PC-9 (cell line): Measurements from ENCODE around the gene PAPSS2.

Experiments used
- EZH2 ChIP-seq: fragments of 200-600 bp; sonication (generic); IDR thresholded peaks from 2 replicates; pipeline ENCODE4 v1.8.0; 2017; ENCODE audit warnings: antibody characterized with exemption, low read depth
- TF ChIP-seq, protein P1 (sequence below): fragments of 200-600 bp; sonication (generic); conservative IDR thresholded peaks from 2 replicates; pipeline ENCODE4 v1.6.1; 2017; ENCODE audit warnings: mixed run types, antibody characterized with exemption, mild to moderate bottlenecking, moderate library complexity

DNA sequence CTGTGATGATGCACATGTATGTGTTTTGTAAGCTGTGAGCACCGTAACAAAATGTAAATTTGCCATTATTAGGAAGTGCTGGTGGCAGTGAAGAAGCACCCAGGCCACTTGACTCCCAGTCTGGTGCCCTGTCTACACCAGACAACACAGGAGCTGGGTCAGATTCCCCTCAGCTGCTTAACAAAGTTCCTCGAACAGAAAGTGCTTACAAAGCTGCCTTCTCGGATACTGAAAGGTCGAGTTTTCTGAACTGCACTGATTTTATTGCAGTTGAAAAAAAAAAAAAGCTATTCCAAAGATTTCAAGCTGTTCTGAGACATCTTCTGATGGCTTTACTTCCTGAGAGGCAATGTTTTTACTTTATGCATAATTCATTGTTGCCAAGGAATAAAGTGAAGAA, 87.2 kb downstream of the PAPSS2 start:
- TF ChIP-seq, protein P1, sequence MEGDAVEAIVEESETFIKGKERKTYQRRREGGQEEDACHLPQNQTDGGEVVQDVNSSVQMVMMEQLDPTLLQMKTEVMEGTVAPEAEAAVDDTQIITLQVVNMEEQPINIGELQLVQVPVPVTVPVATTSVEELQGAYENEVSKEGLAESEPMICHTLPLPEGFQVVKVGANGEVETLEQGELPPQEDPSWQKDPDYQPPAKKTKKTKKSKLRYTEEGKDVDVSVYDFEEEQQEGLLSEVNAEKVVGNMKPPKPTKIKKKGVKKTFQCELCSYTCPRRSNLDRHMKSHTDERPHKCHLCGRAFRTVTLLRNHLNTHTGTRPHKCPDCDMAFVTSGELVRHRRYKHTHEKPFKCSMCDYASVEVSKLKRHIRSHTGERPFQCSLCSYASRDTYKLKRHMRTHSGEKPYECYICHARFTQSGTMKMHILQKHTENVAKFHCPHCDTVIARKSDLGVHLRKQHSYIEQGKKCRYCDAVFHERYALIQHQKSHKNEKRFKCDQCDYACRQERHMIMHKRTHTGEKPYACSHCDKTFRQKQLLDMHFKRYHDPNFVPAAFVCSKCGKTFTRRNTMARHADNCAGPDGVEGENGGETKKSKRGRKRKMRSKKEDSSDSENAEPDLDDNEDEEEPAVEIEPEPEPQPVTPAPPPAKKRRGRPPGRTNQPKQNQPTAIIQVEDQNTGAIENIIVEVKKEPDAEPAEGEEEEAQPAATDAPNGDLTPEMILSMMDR, result no peak
- no peak for TF ChIP-seq EZH2
